OCI-LY7 (cell line): ENCODE data around the gene AOC2. TPM values are rescaled to one million over a fixed set of nuclear protein-coding genes. Genes with fewer than 3 reads are reported as not detected.

Experiments
- BruUV-seq: library from RNA; stranded (reverse); fragments of 400-500 nt; replicated peaks from 2 replicates; lab custom pipeline; 2021; lab: Mats Ljungman, UMichigan
- CTCF ChIA-PET: fragments of 300-600 bp; sonication (Branson Sonifier 250); formaldehyde crosslinking; loops from one replicate; lab custom pipeline; 2022; ENCODE audit warnings: antibody characterized with exemption; ENCODE audit not compliant: unreplicated experiment; lab: Charles Lee
- POLR2A ChIA-PET: fragments of 300-600 bp; sonication (Branson Sonifier 250); formaldehyde crosslinking; loops from one replicate; lab custom pipeline; 2022; ENCODE audit warnings: antibody characterized with exemption; lab: Charles Lee
- DNase-seq: peaks from one replicate; pipeline ENCODE4 v3.0.0-alpha.2; 2015; ENCODE audit warnings: low spot score
- H2AFZ ChIP-seq: fragments of 200-600 bp; sonication (generic), shearing (Covaris generic); 2 replicates; pipeline ENCODE4 v1.6.1; 2014; ENCODE audit warnings: mild to moderate bottlenecking, antibody characterized with exemption, low read length, moderate library complexity
- H3K27ac ChIP-seq: fragments of 200-600 bp; sonication (generic); 2 replicates; pipeline ENCODE4 v1.5.1; 2014; ENCODE audit warnings: mixed run types, low read depth, mild to moderate bottlenecking, moderate library complexity, low read length, inconsistent platforms; ENCODE audit not compliant: poor library complexity, severe bottlenecking
- H3K36me3 ChIP-seq: fragments of 200-600 bp; sonication (generic); 2 replicates; pipeline ENCODE4 v1.6.1; 2014; ENCODE audit warnings: mild to moderate bottlenecking, antibody characterized with exemption, low read length, moderate library complexity, mixed read lengths; ENCODE audit not compliant: insufficient read depth
- H3K4me1 ChIP-seq: fragments of 200-600 bp; sonication (generic); 2 replicates; pipeline ENCODE4 v1.5.1; 2014; ENCODE audit warnings: mild to moderate bottlenecking, low read length; ENCODE audit not compliant: insufficient read depth, poor library complexity, severe bottlenecking
- H3K4me2 ChIP-seq: fragments of 200-600 bp; sonication (generic); 2 replicates; pipeline ENCODE4 v1.6.1; 2014; ENCODE audit warnings: mild to moderate bottlenecking, low read length
- H3K4me3 ChIP-seq: fragments of 200-600 bp; sonication (generic); 2 replicates; pipeline ENCODE4 v1.5.1; 2014; ENCODE audit warnings: mild to moderate bottlenecking, low read depth, low read length; ENCODE audit not compliant: poor library complexity, severe bottlenecking
- H3K79me2 ChIP-seq: fragments of 200-600 bp; sonication (generic); 2 replicates; pipeline ENCODE4 v1.6.1; 2016; ENCODE audit warnings: low read depth, mild to moderate bottlenecking, low read length, moderate library complexity, mixed read lengths; ENCODE audit not compliant: insufficient read depth
- H3K9me2 ChIP-seq: fragments of 200-600 bp; sonication (generic); 2 replicates; pipeline ENCODE4 v1.6.1; 2016; ENCODE audit warnings: mild to moderate bottlenecking, low read length, mixed read lengths; ENCODE audit not compliant: insufficient read depth
- H3K9me3 ChIP-seq: fragments of 200-600 bp; sonication (generic); 2 replicates; pipeline ENCODE4 v1.6.1; 2014; ENCODE audit warnings: mild to moderate bottlenecking, mixed run types, low read length, mixed read lengths
- H4K20me1 ChIP-seq: fragments of 200-600 bp; sonication (generic); 2 replicates; pipeline ENCODE4 v1.6.1; 2014; ENCODE audit warnings: mild to moderate bottlenecking, antibody characterized with exemption, low read length, moderate library complexity, mixed read lengths; ENCODE audit not compliant: insufficient read depth
- CTCF ChIP-seq: fragments of 200-600 bp; sonication (generic); conservative IDR thresholded peaks from 2 replicates; pipeline ENCODE4 v1.5.1; 2014; ENCODE audit warnings: mild to moderate bottlenecking, antibody characterized with exemption, low read length, moderate library complexity, mixed read lengths
- EZH2phosphoT487 ChIP-seq: fragments of 200-600 bp; sonication (generic); IDR thresholded peaks from 2 replicates; pipeline ENCODE4 v1.6.1; 2018; ENCODE audit warnings: low read depth, borderline replicate concordance, mild to moderate bottlenecking, mixed run types, antibody characterized with exemption, low read length, moderate library complexity, mixed read lengths
- intact Hi-C: fragments of 100-400 bp; cut with micrococcal nuclease; formaldehyde crosslinking; loops from one replicate; pipeline ENCODE4 v1.10.0; 2022; ENCODE audit not compliant: unreplicated experiment
- total RNA-seq, 2 experiments: library from RNA; depleted of rRNA in 1 of 2; stranded (reverse); fragments of >200 nt in 1 of 2; shearing (Covaris generic) in 1 of 2; gene quantifications; 2 replicates each; pipeline ENCODE4 v1.2.3, GENCODE V29; 2014 to 2022

The AOC2 gene
- total RNA-seq, 2 experiments from 2014 or later: 3.3 to 5.4 TPM

DNA sequence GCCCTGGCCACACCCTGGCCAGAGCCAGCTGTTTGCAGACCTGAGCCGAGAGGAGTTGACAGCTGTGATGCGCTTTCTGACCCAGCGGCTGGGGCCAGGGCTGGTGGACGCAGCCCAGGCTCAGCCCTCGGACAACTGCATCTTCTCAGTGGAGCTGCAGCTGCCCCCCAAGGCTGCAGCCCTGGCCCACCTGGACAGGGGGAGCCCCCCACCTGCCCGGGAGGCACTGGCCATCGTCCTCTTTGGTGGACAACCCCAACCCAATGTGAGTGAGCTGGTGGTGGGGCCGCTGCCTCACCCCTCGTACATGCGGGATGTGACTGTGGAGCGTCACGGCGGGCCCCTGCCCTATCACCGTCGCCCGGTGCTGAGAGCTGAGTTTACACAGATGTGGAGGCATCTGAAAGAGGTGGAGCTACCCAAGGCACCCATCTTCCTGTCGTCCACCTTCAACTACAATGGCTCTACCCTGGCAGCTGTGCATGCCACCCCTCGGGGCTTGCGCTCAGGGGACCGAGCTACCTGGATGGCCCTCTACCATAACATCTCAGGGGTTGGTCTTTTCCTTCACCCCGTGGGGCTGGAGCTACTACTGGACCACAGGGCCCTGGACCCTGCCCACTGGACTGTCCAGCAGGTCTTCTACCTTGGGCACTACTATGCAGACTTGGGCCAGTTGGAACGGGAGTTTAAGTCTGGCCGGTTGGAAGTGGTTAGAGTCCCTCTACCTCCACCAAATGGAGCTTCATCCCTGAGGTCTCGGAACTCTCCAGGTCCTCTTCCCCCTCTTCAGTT, 578 bp downstream of the AOC2 start:
- Histone ChIP-seq H3K27ac (no peak overlapping the region), H3K4me1 (no peaks in the 10 kb centered on the region), H3K4me3 (no peak overlapping the region), H3K36me3 (peaks cover 61% of the 10 kb centered on the region), H2AFZ (no peak overlapping the region), H3K9me2 (no peaks in the 10 kb centered on the region), H3K9me3 (no peaks in the 10 kb centered on the region), H3K79me2 (no peaks in the 10 kb centered on the region), H3K4me2 (no peak overlapping the region), H4K20me1 (no peaks in the 10 kb centered on the region)
- no TSS peak for BruUV-seq
- intact Hi-C loops: no loop called here
- ChIA-PET POLR2A (interaction anchor here (0.6 to 0.7 kb wide), 2 partner anchors 12 to 42 kb away, joined by 3 to 4 read pairs; no protein-coding TSS in a partner anchor), CTCF (no interaction called here)
- TF ChIP-seq CTCF (no peak), EZH2phosphoT487 (no peak)
- DNase-seq: no peak

DNA sequence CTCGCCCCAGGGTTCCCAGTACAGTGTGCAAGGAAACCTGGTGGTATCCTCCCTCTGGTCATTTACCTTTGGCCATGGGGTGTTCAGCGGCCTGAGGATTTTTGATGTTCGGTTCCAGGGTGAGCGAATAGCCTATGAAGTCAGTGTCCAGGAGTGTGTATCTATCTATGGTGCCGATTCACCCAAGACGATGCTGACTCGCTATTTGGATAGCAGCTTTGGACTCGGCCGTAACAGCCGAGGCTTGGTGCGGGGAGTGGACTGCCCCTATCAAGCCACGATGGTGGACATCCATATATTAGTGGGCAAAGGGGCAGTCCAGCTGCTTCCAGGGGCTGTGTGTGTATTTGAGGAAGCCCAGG, 1.2 kb downstream of the AOC2 start:
- Histone ChIP-seq H2AFZ (no peak overlapping the region), H4K20me1 (no peaks in the 10 kb centered on the region), H3K4me1 (no peaks in the 10 kb centered on the region), H3K79me2 (no peaks in the 10 kb centered on the region), H3K27ac (no peak overlapping the region), H3K4me2 (no peak overlapping the region), H3K4me3 (no peak overlapping the region), H3K36me3 (peaks cover 55% of the 10 kb centered on the region), H3K9me3 (no peaks in the 10 kb centered on the region), H3K9me2 (no peaks in the 10 kb centered on the region)
- no TSS peak for BruUV-seq
- no peak for DNase-seq
- TF ChIP-seq CTCF: no peak
- TF ChIP-seq EZH2phosphoT487: no peak
- intact Hi-C loops: no loop called here
- ChIA-PET CTCF (no interaction called here), POLR2A (interaction anchor here (0.7 kb wide), 1 partner anchor 13 kb away, joined by 3 read pairs; no protein-coding TSS in a partner anchor)

GRCh38 chr17:42845918-42846593, 1.7 kb downstream of the AOC2 start:
- no peaks in the 10 kb centered on the region for H3K9me3 ChIP-seq
- CTCF ChIA-PET: no interaction called here
- no peak for DNase-seq
- no peaks in the 10 kb centered on the region for H3K79me2 ChIP-seq
- H3K36me3 ChIP-seq: peaks cover 52% of the 10 kb centered on the region
- BruUV-seq: no TSS peak
- H3K27ac ChIP-seq: no peak overlapping the region
- H3K4me3 ChIP-seq: no peak overlapping the region
- H3K4me2 ChIP-seq: no peak overlapping the region
- no peak overlapping the region for H2AFZ ChIP-seq
- no peaks in the 10 kb centered on the region for H4K20me1 ChIP-seq
- no peaks in the 10 kb centered on the region for H3K4me1 ChIP-seq
- intact Hi-C loops: no loop called here
- no peaks in the 10 kb centered on the region for H3K9me2 ChIP-seq
- POLR2A ChIA-PET: interaction anchor here (0.7 kb wide), 1 partner anchor 13 kb away, joined by 3 read pairs; no protein-coding TSS in a partner anchor
- TF ChIP-seq EZH2phosphoT487: no peak
- no peak for TF ChIP-seq CTCF
